ENCODE data around the gene BRCA1. TPM values are rescaled to one million over a fixed set of nuclear protein-coding genes. Genes with fewer than 3 reads are reported as not detected.

The BRCA1 gene
- total RNA-seq, 2 experiments from 2014 or later: 1.2 to 1.3 TPM

- Histone ChIP-seq H3K9me3 (ENCODE audit: control insufficient read depth in 1 of 2, insufficient read depth in 1 of 2, low read length in 2 of 2) (no peaks in the 10 kb centered on the region), H3K4me1 (ENCODE audit: insufficient read depth, low read length) (peaks cover 25% of the 10 kb centered on the region), H3K27me3 (ENCODE audit: control insufficient read depth in 1 of 2, insufficient read depth in 2 of 2, low read length in 2 of 2) (no peaks in the 10 kb centered on the region), H3K4me3 (ENCODE audit: low read length) (no peak overlapping the region), H3K27ac (ENCODE audit: low read depth in 1 of 2, low read length in 2 of 2) (no peak overlapping the region), H3K36me3 (ENCODE audit: insufficient read depth, low read length) (peaks cover 38% of the 10 kb centered on the region)
- POLR2A ChIA-PET: interaction anchor here (1.0 to 3.8 kb wide), 4 partner anchors 10 to 356 kb away, joined by 3 to 15 read pairs (median 4); partner anchors contain the start of genes RND2 and RPL27
- Mint-ChIP-seq H3K27me3 (no peaks in the 10 kb centered on the region), H3K4me3 (peak overlapping the region; percentile 35), H3K4me1 (ENCODE audit: low read depth) (peaks cover 16% of the 10 kb centered on the region), H3K36me3 (ENCODE audit: low read depth) (peaks cover 48% of the 10 kb centered on the region), H3K27ac (no peak overlapping the region), H3K9me3 (no peaks in the 10 kb centered on the region)
- intact Hi-C loops (cut with DNase I, micrococcal nuclease): no loop called here
- CTCF ChIA-PET: no interaction called here
- ATAC-seq (ENCODE audit: poor library complexity) (no peak), DNase-seq (no peak)
- TF ChIP-seq CTCF (IDR thresholded peaks at IDR 0.05): no peak
Measured at GRCh38 chr17:43011728-43012472, 113.3 kb downstream of the BRCA1 start.

- intact Hi-C loops (cut with DNase I, micrococcal nuclease): no loop called here
- POLR2A ChIA-PET: interaction anchor here (3.8 kb wide), 1 partner anchor 12 kb away, joined by 15 read pairs; the partner anchor contains the start of gene RPL27
- H3K27me3 ChIP-seq (ENCODE audit: control insufficient read depth in 1 of 2, insufficient read depth in 2 of 2, low read length in 2 of 2): no peaks in the 10 kb centered on the region
- H3K4me3 Mint-ChIP-seq: peak overlapping the region; percentile 30
- peaks cover 23% of the 10 kb centered on the region for H3K4me1 Mint-ChIP-seq (ENCODE audit: low read depth)
- no peak overlapping the region for H3K27ac ChIP-seq (ENCODE audit: low read depth in 1 of 2, low read length in 2 of 2)
- no peaks in the 10 kb centered on the region for H3K9me3 ChIP-seq (ENCODE audit: control insufficient read depth in 1 of 2, insufficient read depth in 1 of 2, low read length in 2 of 2)
- TF ChIP-seq CTCF (IDR thresholded peaks at IDR 0.05): no peak
- no peak overlapping the region for H3K4me3 ChIP-seq (ENCODE audit: low read length)
- H3K36me3 ChIP-seq (ENCODE audit: insufficient read depth, low read length): peaks cover 32% of the 10 kb centered on the region
- no peaks in the 10 kb centered on the region for H3K27me3 Mint-ChIP-seq
- peaks cover 33% of the 10 kb centered on the region for H3K4me1 ChIP-seq (ENCODE audit: insufficient read depth, low read length)
- CTCF ChIA-PET: no interaction called here
- H3K36me3 Mint-ChIP-seq (ENCODE audit: low read depth): peaks cover 46% of the 10 kb centered on the region
- peak overlapping the region; percentile 3 for H3K27ac Mint-ChIP-seq
- no peaks in the 10 kb centered on the region for H3K9me3 Mint-ChIP-seq
- DNase-seq (no peak), ATAC-seq (ENCODE audit: poor library complexity) (no peak)
Measured at GRCh38 chr17:43010667-43011308, 114.4 kb downstream of the BRCA1 start.

GRCh38 chr17:43006639-43007551, 118.3 kb downstream of the BRCA1 start, which contains the start of gene IFI35:
Gene IFI35, plus strand, starts transcription at chr17:43006784. Its CDS starts 164 bp downstream, at chr17:43006948.
- H3K4me1 ChIP-seq (ENCODE audit: insufficient read depth, low read length): peaks cover 33% of the 10 kb centered on the region
- Mint-ChIP-seq H3K4me1 (ENCODE audit: low read depth) (peaks cover 18% of the 10 kb centered on the region), H3K27ac (peak within 1 kb of the TSS; percentile 92), H3K9me3 (no peaks in the 10 kb centered on the region), H3K4me3 (peak within 1 kb of the TSS; percentile 99), H3K27me3 (no peaks in the 10 kb centered on the region), H3K36me3 (ENCODE audit: low read depth) (peaks cover 43% of the 10 kb centered on the region)
- DNase-seq (peak; percentile 77 to 91 (median 83)), ATAC-seq (ENCODE audit: poor library complexity) (peak; percentile 99)
- POLR2A ChIA-PET: interaction anchor here (0.6 to 2.9 kb wide), 11 partner anchors 9 to 382 kb away, joined by 3 to 58 read pairs (median 5); partner anchors contain the start of genes NBR1, RND2, RPL27 and TMEM106A
- intact Hi-C loops (cut with DNase I, micrococcal nuclease): loop anchor here (1.0 to 5.0 kb wide), 5 partner anchors 14 to 332 kb away; partner anchors contain the start of gene TMEM106A (in 1 of the 2)
- peak within 1 kb of the TSS; percentile 93 for H3K4me3 ChIP-seq (ENCODE audit: low read length)
- H3K36me3 ChIP-seq (ENCODE audit: insufficient read depth, low read length): peaks cover 27% of the 10 kb centered on the region
- peak; percentile 72 for TF ChIP-seq CTCF (IDR thresholded peaks at IDR 0.05)
- H3K9me3 ChIP-seq (ENCODE audit: control insufficient read depth in 1 of 2, insufficient read depth in 1 of 2, low read length in 2 of 2): no peaks in the 10 kb centered on the region
- peak within 1 kb of the TSS; percentile 75 to 88 for H3K27ac ChIP-seq (ENCODE audit: low read depth in 1 of 2, low read length in 2 of 2)
- no peaks in the 10 kb centered on the region for H3K27me3 ChIP-seq (ENCODE audit: control insufficient read depth in 1 of 2, insufficient read depth in 2 of 2, low read length in 2 of 2)
- CTCF ChIA-PET: interaction anchor here (1.0 to 1.7 kb wide), 4 partner anchors 9 to 477 kb away, joined by 4 to 14 read pairs (median 6); partner anchors contain the start of genes DHX8, NBR1, PTGES3L and RPL27

Measured in CD4-positive, alpha-beta T cell (primary cell).